ENCODE results near the gene FMN1.

DNA sequence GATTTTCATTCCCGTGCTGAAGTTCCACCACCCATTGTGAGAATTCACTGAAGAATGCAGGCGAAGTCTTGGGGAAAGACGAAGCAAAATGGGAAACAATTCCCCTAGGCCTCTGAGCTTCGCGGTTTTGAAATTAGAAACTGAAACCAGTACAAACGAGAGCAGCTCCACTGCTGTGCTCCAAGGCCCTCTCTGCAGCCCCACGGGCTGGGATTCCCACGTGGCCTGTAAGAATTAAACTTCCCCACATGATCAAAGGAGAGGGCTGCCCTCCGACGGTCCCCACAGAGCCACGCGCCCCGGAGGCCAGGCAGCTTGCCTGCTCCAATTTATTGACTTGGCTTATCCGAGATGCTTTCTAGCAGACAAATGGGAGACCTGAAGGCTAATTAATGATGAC lies 332.8 kb downstream of the FMN1 start:
- TF ChIP-seq, protein P1, sequence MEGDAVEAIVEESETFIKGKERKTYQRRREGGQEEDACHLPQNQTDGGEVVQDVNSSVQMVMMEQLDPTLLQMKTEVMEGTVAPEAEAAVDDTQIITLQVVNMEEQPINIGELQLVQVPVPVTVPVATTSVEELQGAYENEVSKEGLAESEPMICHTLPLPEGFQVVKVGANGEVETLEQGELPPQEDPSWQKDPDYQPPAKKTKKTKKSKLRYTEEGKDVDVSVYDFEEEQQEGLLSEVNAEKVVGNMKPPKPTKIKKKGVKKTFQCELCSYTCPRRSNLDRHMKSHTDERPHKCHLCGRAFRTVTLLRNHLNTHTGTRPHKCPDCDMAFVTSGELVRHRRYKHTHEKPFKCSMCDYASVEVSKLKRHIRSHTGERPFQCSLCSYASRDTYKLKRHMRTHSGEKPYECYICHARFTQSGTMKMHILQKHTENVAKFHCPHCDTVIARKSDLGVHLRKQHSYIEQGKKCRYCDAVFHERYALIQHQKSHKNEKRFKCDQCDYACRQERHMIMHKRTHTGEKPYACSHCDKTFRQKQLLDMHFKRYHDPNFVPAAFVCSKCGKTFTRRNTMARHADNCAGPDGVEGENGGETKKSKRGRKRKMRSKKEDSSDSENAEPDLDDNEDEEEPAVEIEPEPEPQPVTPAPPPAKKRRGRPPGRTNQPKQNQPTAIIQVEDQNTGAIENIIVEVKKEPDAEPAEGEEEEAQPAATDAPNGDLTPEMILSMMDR (IDR thresholded peaks at IDR 0.05) = no peak
- TF ChIP-seq POLR2A (IDR thresholded peaks at IDR 0.05) = no peak

Measured in testis (tissue), 2 donors.